Body of pancreas (tissue), 4 donors: ENCODE measurements around the gene AURKA.

Source experiments
- CTCF ChIP-seq, 7 experiments: fragments of 450-650 bp in 4 of 7; fragments of 200-600 bp in 3 of 7; sonication (generic) in 3 of 7; IDR thresholded peaks; one replicate each; pipeline ENCODE4 v1.5.1; 2016 to 2019; ENCODE audit warnings: antibody characterized with exemption in 7 of 7
- POLR2A ChIP-seq, 3 donors: fragments of 450-650 bp; IDR thresholded peaks; one replicate each; pipeline ENCODE4 v1.6.1; 2016; ENCODE audit warnings: antibody characterized with exemption in 3 of 3, mild to moderate bottlenecking in 2 of 3

- TF ChIP-seq CTCF (IDR thresholded peaks at IDR 0.05) (no peak), POLR2A (IDR thresholded peaks at IDR 0.05) (no peak)
These were observed 26.4 kb upstream of the AURKA start for GRCh38 chr20:56418385-56418861.
